K562 (cell line): Measurements from ENCODE around the gene FRAT1. TPM values are rescaled to one million over a fixed set of nuclear protein-coding genes. Genes with fewer than 3 reads are reported as not detected.

Source experiments
- MYBL2 ChIP-seq, 2 experiments: fragments of 450-650 bp in 1 of 2; sonication (generic) in 1 of 2; formaldehyde crosslinking in 1 of 2; IDR thresholded peaks; 2 replicates each; pipeline versions ENCODE4 v1.6.1 to v1.8.1; 2017 to 2022; ENCODE audit warnings: borderline replicate concordance in 1 of 2, inconsistent platforms in 1 of 2, low read depth in 1 of 2, mild to moderate bottlenecking in 1 of 2, missing genetic modification reagents in 1 of 2, moderate library complexity in 1 of 2
- PML ChIP-seq: IDR thresholded peaks from 2 replicates; pipeline ENCODE4 v1.6.1; 2012; ENCODE audit warnings: low read length, inconsistent platforms
- SIN3A ChIP-seq, 2 experiments: fragments of 150-350 bp in 1 of 2; IDR thresholded peaks; 2 replicates each; pipeline ENCODE4 v1.6.1; 2011 to 2016; ENCODE audit warnings: borderline replicate concordance in 2 of 2, low read depth in 2 of 2, low read length in 2 of 2, mild to moderate bottlenecking in 2 of 2, moderate library complexity in 2 of 2; ENCODE audit not compliant: control insufficient read depth in 1 of 2
- TAF7 ChIP-seq: fragments of 450-650 bp; IDR thresholded peaks from 2 replicates; pipeline ENCODE4 v1.6.1; 2016; ENCODE audit warnings: missing genetic modification characterization, missing compliant biosample characterization
- ZNF668 ChIP-seq: fragments of 250-450 bp; sonication (Bioruptor Pico); IDR thresholded peaks from 2 replicates; pipeline ENCODE4 v1.8.0; 2022; ENCODE audit warnings: mild to moderate bottlenecking, inconsistent platforms
- polyA plus RNA-seq, 8 experiments: library from polyadenylated mRNA; depleted of rRNA in 4 of 8; stranded (reverse) in 5 of 8; unstranded in 3 of 8; fragments of >200 nt; fragmentation: Nextera tagmentation in 2 of 8; fragmentation: Illumina TruSeq in 1 of 8; extraction: Ambion mirVana in 2 of 8; extraction: Trizol in 1 of 8; gene quantifications; 2 replicates each; pipeline versions ENCODE4 v1.2.1 to v1.2.3, GENCODE V29; 2011 to 2014; ENCODE audit warnings: inconsistent platforms in 1 of 8, missing spikeins in 1 of 8
- total RNA-seq, 7 experiments: library from RNA; depleted of rRNA in 6 of 7; stranded (reverse); fragments of >200 nt in 6 of 7; fragmentation: Illumina TruSeq in 2 of 7; extraction: Trizol in 2 of 7; gene quantifications; 2 replicates each; pipeline versions ENCODE4 v1.2.1 to v1.2.3, GENCODE V29; 2011 to 2021; ENCODE audit warnings: low replicate concordance in 1 of 7
- TF ChIP-seq, protein P1 (sequence below), 2 experiments: fragments of 450-650 bp in 1 of 2; sonication (generic) in 1 of 2; formaldehyde crosslinking in 1 of 2; IDR thresholded peaks; 2 replicates each; pipeline versions ENCODE4 v1.7.1 to v1.9.0; 2016 to 2022; ENCODE audit warnings: inconsistent platforms in 1 of 2, mild to moderate bottlenecking in 1 of 2, missing genetic modification reagents in 1 of 2
- TF ChIP-seq, protein P2 (sequence below), 2 experiments: fragments of 450-650 bp; IDR thresholded peaks; 2 replicates each; pipeline ENCODE4 v1.6.1; 2016
- TF ChIP-seq, protein P3 (sequence below): fragments of 200-800 bp; sonication (Bioruptor generic); IDR thresholded peaks from 2 replicates; pipeline ENCODE4 v1.6.1; 2017; ENCODE audit warnings: missing genetic modification characterization, missing compliant biosample characterization

The FRAT1 gene
- total and polyA plus RNA-seq, 9 of the 15 experiments (the other 6 are each of a cell fraction or from before 2014, with no cell fraction given) = 0.11 to 4.6 (median 1.4) TPM

DNA sequence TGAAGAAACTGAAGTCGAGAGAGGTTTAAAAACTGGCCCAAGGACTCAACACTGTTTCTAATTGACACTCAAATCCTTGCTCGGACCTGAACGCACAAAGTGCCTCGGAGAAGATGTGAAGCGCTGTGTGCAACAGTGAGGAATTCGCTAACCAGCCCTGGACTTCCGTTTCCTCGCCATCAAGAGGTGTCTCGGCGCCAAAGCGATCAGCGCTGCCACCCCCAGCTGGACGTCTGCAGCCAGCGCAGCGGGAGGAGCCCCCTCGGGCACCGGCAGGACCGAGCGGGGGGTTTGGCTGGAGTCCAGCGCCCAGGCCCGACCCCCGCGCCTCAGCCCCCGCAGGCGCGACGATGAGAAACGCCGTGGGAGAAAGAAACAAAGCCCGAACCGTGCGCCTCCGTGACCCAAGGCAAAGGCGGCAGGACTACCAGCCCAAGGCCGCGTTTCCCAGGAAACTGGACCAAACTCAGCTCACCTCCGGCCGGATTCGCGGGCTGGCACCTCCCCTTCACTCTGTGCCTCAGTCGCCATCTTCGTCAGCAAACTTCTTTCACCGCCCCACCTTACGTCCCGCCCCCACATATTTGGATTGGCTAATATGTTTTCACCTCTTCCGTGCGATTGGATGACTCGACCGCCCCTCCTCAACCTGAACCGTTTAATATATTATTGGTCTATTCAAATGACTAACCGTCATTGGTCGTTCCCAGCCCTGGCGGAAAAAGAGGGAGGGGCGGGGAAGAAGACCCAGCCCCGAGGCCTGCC is 26.8 kb upstream of the FRAT1 start, which contains the start of gene ARHGAP19 (continued):
- TF ChIP-seq, protein P1, sequence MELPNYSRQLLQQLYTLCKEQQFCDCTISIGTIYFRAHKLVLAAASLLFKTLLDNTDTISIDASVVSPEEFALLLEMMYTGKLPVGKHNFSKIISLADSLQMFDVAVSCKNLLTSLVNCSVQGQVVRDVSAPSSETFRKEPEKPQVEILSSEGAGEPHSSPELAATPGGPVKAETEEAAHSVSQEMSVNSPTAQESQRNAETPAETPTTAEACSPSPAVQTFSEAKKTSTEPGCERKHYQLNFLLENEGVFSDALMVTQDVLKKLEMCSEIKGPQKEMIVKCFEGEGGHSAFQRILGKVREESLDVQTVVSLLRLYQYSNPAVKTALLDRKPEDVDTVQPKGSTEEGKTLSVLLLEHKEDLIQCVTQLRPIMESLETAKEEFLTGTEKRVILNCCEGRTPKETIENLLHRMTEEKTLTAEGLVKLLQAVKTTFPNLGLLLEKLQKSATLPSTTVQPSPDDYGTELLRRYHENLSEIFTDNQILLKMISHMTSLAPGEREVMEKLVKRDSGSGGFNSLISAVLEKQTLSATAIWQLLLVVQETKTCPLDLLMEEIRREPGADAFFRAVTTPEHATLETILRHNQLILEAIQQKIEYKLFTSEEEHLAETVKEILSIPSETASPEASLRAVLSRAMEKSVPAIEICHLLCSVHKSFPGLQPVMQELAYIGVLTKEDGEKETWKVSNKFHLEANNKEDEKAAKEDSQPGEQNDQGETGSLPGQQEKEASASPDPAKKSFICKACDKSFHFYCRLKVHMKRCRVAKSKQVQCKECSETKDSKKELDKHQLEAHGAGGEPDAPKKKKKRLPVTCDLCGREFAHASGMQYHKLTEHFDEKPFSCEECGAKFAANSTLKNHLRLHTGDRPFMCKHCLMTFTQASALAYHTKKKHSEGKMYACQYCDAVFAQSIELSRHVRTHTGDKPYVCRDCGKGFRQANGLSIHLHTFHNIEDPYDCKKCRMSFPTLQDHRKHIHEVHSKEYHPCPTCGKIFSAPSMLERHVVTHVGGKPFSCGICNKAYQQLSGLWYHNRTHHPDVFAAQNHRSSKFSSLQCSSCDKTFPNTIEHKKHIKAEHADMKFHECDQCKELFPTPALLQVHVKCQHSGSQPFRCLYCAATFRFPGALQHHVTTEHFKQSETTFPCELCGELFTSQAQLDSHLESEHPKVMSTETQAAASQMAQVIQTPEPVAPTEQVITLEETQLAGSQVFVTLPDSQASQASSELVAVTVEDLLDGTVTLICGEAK (IDR thresholded peaks at IDR 0.05) = 0 out of 2 replicates have a peak, but pooled peaks have one; percentile 12
- TF ChIP-seq, protein P1 (CRISPR knock-in tag; IDR thresholded peaks at IDR 0.05) = no peak
- TF ChIP-seq TAF7 (tag) (peak; percentile 45; the same call in 1 of the 2 replicates), PML (peak; percentile 23; the same call in 1 of the 2 replicates), ZNF668 (no peak), MYBL2 (IDR thresholded peaks at IDR 0.05; ENCODE audit: low read depth) (peak; percentile 96), MYBL2 (CRISPR knock-in tag; IDR thresholded peaks at IDR 0.05; ENCODE audit: borderline replicate concordance) (no peak; the same call in 1 of the 2 replicates), SIN3A (IDR thresholded peaks at IDR 0.05; ENCODE audit: borderline replicate concordance in 2 of 2, control insufficient read depth in 1 of 2, low read depth in 2 of 2, low read length in 2 of 2) (no peak; a peak in 1 of 4 replicates)
- TF ChIP-seq, protein P2, sequence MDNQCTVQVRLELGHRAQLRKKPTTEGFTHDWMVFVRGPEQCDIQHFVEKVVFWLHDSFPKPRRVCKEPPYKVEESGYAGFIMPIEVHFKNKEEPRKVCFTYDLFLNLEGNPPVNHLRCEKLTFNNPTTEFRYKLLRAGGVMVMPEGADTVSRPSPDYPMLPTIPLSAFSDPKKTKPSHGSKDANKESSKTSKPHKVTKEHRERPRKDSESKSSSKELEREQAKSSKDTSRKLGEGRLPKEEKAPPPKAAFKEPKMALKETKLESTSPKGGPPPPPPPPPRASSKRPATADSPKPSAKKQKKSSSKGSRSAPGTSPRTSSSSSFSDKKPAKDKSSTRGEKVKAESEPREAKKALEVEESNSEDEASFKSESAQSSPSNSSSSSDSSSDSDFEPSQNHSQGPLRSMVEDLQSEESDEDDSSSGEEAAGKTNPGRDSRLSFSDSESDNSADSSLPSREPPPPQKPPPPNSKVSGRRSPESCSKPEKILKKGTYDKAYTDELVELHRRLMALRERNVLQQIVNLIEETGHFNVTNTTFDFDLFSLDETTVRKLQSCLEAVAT (IDR thresholded peaks at IDR 0.05) = 0 out of 4 replicates have a peak, but pooled peaks have one; percentile 33 to 45
- TF ChIP-seq, protein P3, sequence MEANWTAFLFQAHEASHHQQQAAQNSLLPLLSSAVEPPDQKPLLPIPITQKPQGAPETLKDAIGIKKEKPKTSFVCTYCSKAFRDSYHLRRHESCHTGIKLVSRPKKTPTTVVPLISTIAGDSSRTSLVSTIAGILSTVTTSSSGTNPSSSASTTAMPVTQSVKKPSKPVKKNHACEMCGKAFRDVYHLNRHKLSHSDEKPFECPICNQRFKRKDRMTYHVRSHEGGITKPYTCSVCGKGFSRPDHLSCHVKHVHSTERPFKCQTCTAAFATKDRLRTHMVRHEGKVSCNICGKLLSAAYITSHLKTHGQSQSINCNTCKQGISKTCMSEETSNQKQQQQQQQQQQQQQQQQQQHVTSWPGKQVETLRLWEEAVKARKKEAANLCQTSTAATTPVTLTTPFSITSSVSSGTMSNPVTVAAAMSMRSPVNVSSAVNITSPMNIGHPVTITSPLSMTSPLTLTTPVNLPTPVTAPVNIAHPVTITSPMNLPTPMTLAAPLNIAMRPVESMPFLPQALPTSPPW (CRISPR knock-in tag) = peak; percentile 89
